HCT116 (cell line): ENCODE measurements around the gene BAIAP2L2.

Experiments
- TF ChIP-seq, protein P1 (sequence below): IDR thresholded peaks from 2 replicates; pipeline ENCODE4 v1.6.1; 2012
- TF ChIP-seq, protein P2 (sequence below), 3 experiments: fragments of 200-600 bp in 1 of 3; sonication (generic) in 1 of 3; IDR thresholded peaks in 2 of 3; conservative IDR thresholded peaks in 1 of 3; 2 replicates each; pipeline ENCODE4 v1.5.1; 2012 to 2017; ENCODE audit warnings: low read depth in 2 of 3, low read length in 2 of 3, antibody characterized with exemption in 1 of 3, borderline replicate concordance in 1 of 3, control low read depth in 1 of 3, mild to moderate bottlenecking in 1 of 3, mixed read lengths in 1 of 3, mixed run types in 1 of 3, moderate library complexity in 1 of 3; ENCODE audit not compliant: insufficient read depth in 1 of 3

- TF ChIP-seq, protein P1, sequence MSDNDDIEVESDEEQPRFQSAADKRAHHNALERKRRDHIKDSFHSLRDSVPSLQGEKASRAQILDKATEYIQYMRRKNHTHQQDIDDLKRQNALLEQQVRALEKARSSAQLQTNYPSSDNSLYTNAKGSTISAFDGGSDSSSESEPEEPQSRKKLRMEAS = no peak
- TF ChIP-seq, protein P2, sequence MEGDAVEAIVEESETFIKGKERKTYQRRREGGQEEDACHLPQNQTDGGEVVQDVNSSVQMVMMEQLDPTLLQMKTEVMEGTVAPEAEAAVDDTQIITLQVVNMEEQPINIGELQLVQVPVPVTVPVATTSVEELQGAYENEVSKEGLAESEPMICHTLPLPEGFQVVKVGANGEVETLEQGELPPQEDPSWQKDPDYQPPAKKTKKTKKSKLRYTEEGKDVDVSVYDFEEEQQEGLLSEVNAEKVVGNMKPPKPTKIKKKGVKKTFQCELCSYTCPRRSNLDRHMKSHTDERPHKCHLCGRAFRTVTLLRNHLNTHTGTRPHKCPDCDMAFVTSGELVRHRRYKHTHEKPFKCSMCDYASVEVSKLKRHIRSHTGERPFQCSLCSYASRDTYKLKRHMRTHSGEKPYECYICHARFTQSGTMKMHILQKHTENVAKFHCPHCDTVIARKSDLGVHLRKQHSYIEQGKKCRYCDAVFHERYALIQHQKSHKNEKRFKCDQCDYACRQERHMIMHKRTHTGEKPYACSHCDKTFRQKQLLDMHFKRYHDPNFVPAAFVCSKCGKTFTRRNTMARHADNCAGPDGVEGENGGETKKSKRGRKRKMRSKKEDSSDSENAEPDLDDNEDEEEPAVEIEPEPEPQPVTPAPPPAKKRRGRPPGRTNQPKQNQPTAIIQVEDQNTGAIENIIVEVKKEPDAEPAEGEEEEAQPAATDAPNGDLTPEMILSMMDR (IDR thresholded peaks at IDR 0.05 in 2 of 3, conservative IDR thresholded peaks at IDR 0.05 in 1 of 3; ENCODE audit: borderline replicate concordance in 1 of 3, insufficient read depth in 1 of 3, low read depth in 2 of 3, low read length in 2 of 3) = no peak
Measured at GRCh38 chr22:38042488-38042790, 68.0 kb downstream of the BAIAP2L2 start.
